ENCODE data around the gene SEMA3C. TPM values are rescaled to one million over a fixed set of nuclear protein-coding genes. Genes with fewer than 3 reads are reported as not detected.

Gene SEMA3C
- total and polyA plus RNA-seq, 2 donors (not counting 1 experiment from before 2014, with no cell fraction given): 0.06 TPM; not detected in 1

DNA sequence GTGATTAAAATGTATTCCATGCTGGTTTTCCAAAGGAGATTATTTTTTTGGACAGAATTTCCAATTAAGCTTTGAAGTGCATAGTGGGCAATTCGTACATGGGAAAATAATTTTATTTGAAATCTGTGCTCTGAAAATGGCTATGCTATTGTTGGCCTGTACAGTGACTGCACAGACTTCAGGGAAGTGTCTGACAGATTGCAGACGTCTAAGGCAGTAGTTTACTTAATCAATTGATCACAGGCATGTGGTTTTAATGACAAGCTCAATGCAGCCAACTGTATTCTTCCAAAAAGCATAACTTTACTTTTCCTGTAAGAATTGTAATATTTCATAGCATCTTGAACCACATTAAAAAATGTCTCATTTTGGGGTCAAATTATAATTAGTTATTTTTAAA lies 102.0 kb downstream of the SEMA3C start:
- Histone ChIP-seq H3K4me1 (ENCODE audit: control insufficient read depth in 2 of 2, insufficient read depth in 2 of 2, low read length in 2 of 2) (no peaks in the 10 kb centered on the region), H3K4me2 (replicated peaks; ENCODE audit: low read depth, low read length, poor library complexity, severe bottlenecking) (no peak overlapping the region), H3K27ac (ENCODE audit: low read length in 2 of 2) (no peak overlapping the region), H3K27me3 (replicated peaks in 1 of 4; ENCODE audit: control extremely low read depth in 1 of 4, control insufficient read depth in 3 of 4, insufficient read depth in 4 of 4, low read length in 3 of 4) (no peaks in the 10 kb centered on the region), H3K79me2 (ENCODE audit: control insufficient read depth, insufficient read depth, low read length) (no peaks in the 10 kb centered on the region), H3K9me3 (ENCODE audit: control extremely low read depth in 1 of 3, control insufficient read depth in 2 of 3, insufficient read depth in 1 of 3, low read length in 2 of 3) (peaks cover 0 to 4% (median 0%) of the 10 kb centered on the region in 3 donors), H3K36me3 (replicated peaks in 1 of 2; ENCODE audit: control extremely low read depth in 1 of 2, control insufficient read depth in 1 of 2, extremely low read depth in 1 of 2, insufficient read depth in 2 of 2, low read length in 1 of 2) (no peaks in the 10 kb centered on the region), H4K20me1 (ENCODE audit: control insufficient read depth, insufficient read depth, low read length, poor library complexity, severe bottlenecking) (no peaks in the 10 kb centered on the region), H2AFZ (ENCODE audit: insufficient read depth, low read depth, low read length, poor library complexity, severe bottlenecking) (no peak overlapping the region), H3K4me3 (ENCODE audit: control extremely low read depth in 1 of 5, extremely low read depth in 1 of 5, insufficient read depth in 1 of 5, low read depth in 2 of 5, low read length in 4 of 5) (no peak overlapping the region), H3K9ac (ENCODE audit: low read length) (no peak overlapping the region)
- Mint-ChIP-seq H3K27ac (no peak overlapping the region), H3K4me1 (no peaks in the 10 kb centered on the region), H3K4me3 (no peak overlapping the region), H3K27me3 (no peaks in the 10 kb centered on the region), H3K9me3 (ENCODE audit: insufficient read depth) (peaks cover 4% of the 10 kb centered on the region)
- ATAC-seq (ENCODE audit: low read depth): no peak
- ChIA-PET CTCF (no interaction called here), POLR2A (no interaction called here)
- DNase-seq: no peak
- 70% methylated on average over 1 of the region's 2 CpGs for WGBS (ENCODE audit: insufficient coverage)
- intact Hi-C loops (cut with micrococcal nuclease): loop anchor here (10.0 kb wide), 1 partner anchor 58 kb away; no protein-coding TSS in a partner anchor
- TF ChIP-seq EZH2 (IDR thresholded peaks at IDR 0.05; ENCODE audit: borderline replicate concordance, insufficient read depth, low read depth, low read length, poor library complexity, severe bottlenecking): no peak
- TF ChIP-seq, protein P1, sequence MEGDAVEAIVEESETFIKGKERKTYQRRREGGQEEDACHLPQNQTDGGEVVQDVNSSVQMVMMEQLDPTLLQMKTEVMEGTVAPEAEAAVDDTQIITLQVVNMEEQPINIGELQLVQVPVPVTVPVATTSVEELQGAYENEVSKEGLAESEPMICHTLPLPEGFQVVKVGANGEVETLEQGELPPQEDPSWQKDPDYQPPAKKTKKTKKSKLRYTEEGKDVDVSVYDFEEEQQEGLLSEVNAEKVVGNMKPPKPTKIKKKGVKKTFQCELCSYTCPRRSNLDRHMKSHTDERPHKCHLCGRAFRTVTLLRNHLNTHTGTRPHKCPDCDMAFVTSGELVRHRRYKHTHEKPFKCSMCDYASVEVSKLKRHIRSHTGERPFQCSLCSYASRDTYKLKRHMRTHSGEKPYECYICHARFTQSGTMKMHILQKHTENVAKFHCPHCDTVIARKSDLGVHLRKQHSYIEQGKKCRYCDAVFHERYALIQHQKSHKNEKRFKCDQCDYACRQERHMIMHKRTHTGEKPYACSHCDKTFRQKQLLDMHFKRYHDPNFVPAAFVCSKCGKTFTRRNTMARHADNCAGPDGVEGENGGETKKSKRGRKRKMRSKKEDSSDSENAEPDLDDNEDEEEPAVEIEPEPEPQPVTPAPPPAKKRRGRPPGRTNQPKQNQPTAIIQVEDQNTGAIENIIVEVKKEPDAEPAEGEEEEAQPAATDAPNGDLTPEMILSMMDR (IDR thresholded peaks at IDR 0.05): no peak

- Histone ChIP-seq H3K9ac (ENCODE audit: low read length) (no peak overlapping the region), H3K79me2 (ENCODE audit: control insufficient read depth, insufficient read depth, low read length) (no peaks in the 10 kb centered on the region), H4K20me1 (ENCODE audit: control insufficient read depth, insufficient read depth, low read length, poor library complexity, severe bottlenecking) (no peaks in the 10 kb centered on the region), H3K27me3 (replicated peaks in 1 of 4; ENCODE audit: control extremely low read depth in 1 of 4, control insufficient read depth in 3 of 4, insufficient read depth in 4 of 4, low read length in 3 of 4) (no peaks in the 10 kb centered on the region), H3K4me2 (replicated peaks; ENCODE audit: low read depth, low read length, poor library complexity, severe bottlenecking) (no peak overlapping the region), H3K27ac (ENCODE audit: low read length in 2 of 2) (no peak overlapping the region), H3K9me3 (ENCODE audit: control extremely low read depth in 1 of 3, control insufficient read depth in 2 of 3, insufficient read depth in 1 of 3, low read length in 2 of 3) (peaks cover 0 to 4% (median 0%) of the 10 kb centered on the region in 3 donors), H2AFZ (ENCODE audit: insufficient read depth, low read depth, low read length, poor library complexity, severe bottlenecking) (no peak overlapping the region), H3K4me1 (ENCODE audit: control insufficient read depth in 2 of 2, insufficient read depth in 2 of 2, low read length in 2 of 2) (no peaks in the 10 kb centered on the region), H3K36me3 (replicated peaks in 1 of 2; ENCODE audit: control extremely low read depth in 1 of 2, control insufficient read depth in 1 of 2, extremely low read depth in 1 of 2, insufficient read depth in 2 of 2, low read length in 1 of 2) (no peaks in the 10 kb centered on the region), H3K4me3 (ENCODE audit: control extremely low read depth in 1 of 5, extremely low read depth in 1 of 5, insufficient read depth in 1 of 5, low read depth in 2 of 5, low read length in 4 of 5) (no peak overlapping the region)
- no CpG with 5 or more reads among the region's 1 CpG for WGBS (ENCODE audit: insufficient coverage)
- Mint-ChIP-seq H3K4me1 (no peaks in the 10 kb centered on the region), H3K27me3 (no peaks in the 10 kb centered on the region), H3K4me3 (no peak overlapping the region), H3K27ac (no peak overlapping the region), H3K9me3 (ENCODE audit: insufficient read depth) (peaks cover 4% of the 10 kb centered on the region)
- POLR2A ChIA-PET: no interaction called here
- intact Hi-C loops (cut with micrococcal nuclease): loop anchor here (10.0 kb wide), 1 partner anchor 59 kb away; no protein-coding TSS in a partner anchor
- CTCF ChIA-PET: no interaction called here
- no peak for DNase-seq
- no peak for TF ChIP-seq EZH2 (IDR thresholded peaks at IDR 0.05; ENCODE audit: borderline replicate concordance, insufficient read depth, low read depth, low read length, poor library complexity, severe bottlenecking)
- TF ChIP-seq, protein P1 (IDR thresholded peaks at IDR 0.05): no peak
- no peak for ATAC-seq (ENCODE audit: low read depth)
These were observed 103.1 kb downstream of the SEMA3C start for GRCh38 chr7:80815733-80816132.

Measured in B cell (primary cell).